BE2C (cell line): ENCODE data around the gene TLE4.

Experiments
- DNase-seq: peaks from one replicate; pipeline ENCODE4 v3.0.0-alpha.2; 2020
- H3K27me3 ChIP-seq: fragments of 250-450 bp; sonication (Bioruptor Pico); 2 replicates; pipeline ENCODE4 v1.5.1; 2020; ENCODE audit warnings: mild to moderate bottlenecking
- H3K36me3 ChIP-seq: fragments of 250-450 bp; sonication (Bioruptor Pico); 2 replicates; pipeline ENCODE4 v1.5.1; 2020; ENCODE audit warnings: mild to moderate bottlenecking
- H3K4me1 ChIP-seq: fragments of 250-450 bp; sonication (Bioruptor Pico); 2 replicates; pipeline ENCODE4 v1.5.1; 2020
- H3K4me3 ChIP-seq: 2 replicates; pipeline ENCODE4 v1.5.1; 2011; ENCODE audit warnings: low read depth, low read length
- H3K9me3 ChIP-seq: fragments of 250-450 bp; sonication (Bioruptor Pico); 2 replicates; pipeline ENCODE4 v1.5.1; 2020
- CTCF ChIP-seq: IDR thresholded peaks from 2 replicates; pipeline ENCODE4 v1.5.1; 2012; ENCODE audit warnings: mild to moderate bottlenecking, low read depth, low read length

Gene TLE4

GRCh38 chr9:79580055-79580454 is 8.3 kb downstream of the TLE4 start:
- Histone ChIP-seq H3K9me3 (no peaks in the 10 kb centered on the region), H3K4me3 (peak overlapping the region; percentile 37), H3K36me3 (peaks cover 25% of the 10 kb centered on the region), H3K4me1 (peaks cover 25% of the 10 kb centered on the region), H3K27me3 (no peaks in the 10 kb centered on the region)
- no peak for TF ChIP-seq CTCF
- peak; percentile 48 for DNase-seq

- Histone ChIP-seq H3K4me1 (peaks cover 25% of the 10 kb centered on the region), H3K36me3 (peaks cover 31% of the 10 kb centered on the region), H3K9me3 (no peaks in the 10 kb centered on the region), H3K27me3 (no peaks in the 10 kb centered on the region), H3K4me3 (no peak overlapping the region)
- DNase-seq: peak; percentile 39
- no peak for TF ChIP-seq CTCF
Measured at GRCh38 chr9:79581388-79581787, 9.6 kb downstream of the TLE4 start.

GRCh38 chr9:79581794-79582193 is 10.0 kb downstream of the TLE4 start:
- peak overlapping the region; percentile 2; the same call in 1 of the 2 replicates for H3K4me3 ChIP-seq
- DNase-seq: peak; percentile 24
- H3K9me3 ChIP-seq: no peaks in the 10 kb centered on the region
- H3K27me3 ChIP-seq: no peaks in the 10 kb centered on the region
- peaks cover 25% of the 10 kb centered on the region for H3K4me1 ChIP-seq
- no peak for TF ChIP-seq CTCF
- peaks cover 35% of the 10 kb centered on the region for H3K36me3 ChIP-seq

GRCh38 chr9:79583952-79584654 is 12.3 kb downstream of the TLE4 start:
- no peak overlapping the region for H3K4me3 ChIP-seq
- DNase-seq: no peak
- no peak for TF ChIP-seq CTCF
- no peaks in the 10 kb centered on the region for H3K9me3 ChIP-seq
- peaks cover 56% of the 10 kb centered on the region for H3K36me3 ChIP-seq
- no peaks in the 10 kb centered on the region for H3K27me3 ChIP-seq
- peaks cover 23% of the 10 kb centered on the region for H3K4me1 ChIP-seq

- no peaks in the 10 kb centered on the region for H3K27me3 ChIP-seq
- DNase-seq: no peak
- peaks cover 20% of the 10 kb centered on the region for H3K4me1 ChIP-seq
- TF ChIP-seq CTCF: no peak
- no peaks in the 10 kb centered on the region for H3K9me3 ChIP-seq
- H3K36me3 ChIP-seq: peaks cover 56% of the 10 kb centered on the region
- no peak overlapping the region for H3K4me3 ChIP-seq
Measured at GRCh38 chr9:79584655-79584982, 12.9 kb downstream of the TLE4 start.

GRCh38 chr9:79588488-79589223 is 16.9 kb downstream of the TLE4 start:
- no peak for TF ChIP-seq CTCF
- DNase-seq: no peak
- peaks cover 5% of the 10 kb centered on the region; the same call in 1 of the 2 replicates for H3K4me1 ChIP-seq
- no peaks in the 10 kb centered on the region for H3K27me3 ChIP-seq
- H3K36me3 ChIP-seq: peaks cover 43% of the 10 kb centered on the region
- H3K4me3 ChIP-seq: no peak overlapping the region
- H3K9me3 ChIP-seq: no peaks in the 10 kb centered on the region
